ENCODE results near the gene CMTM5. TPM values are rescaled to one million over a fixed set of nuclear protein-coding genes. Genes with fewer than 3 reads are reported as not detected.
A peak's percentile ranks its signal among the peaks of the same experiment; 100 is the strongest.

CMTM5 gene
- total RNA-seq, 1 donor from 2014 or later, result not detected

- TF ChIP-seq POLR2A (IDR thresholded peaks at IDR 0.05) (no peak), POLR2AphosphoS5 (IDR thresholded peaks at IDR 0.05; ENCODE audit: insufficient read depth in 1 of 2, low read depth in 1 of 2) (no peak)
- TF ChIP-seq, protein P1, sequence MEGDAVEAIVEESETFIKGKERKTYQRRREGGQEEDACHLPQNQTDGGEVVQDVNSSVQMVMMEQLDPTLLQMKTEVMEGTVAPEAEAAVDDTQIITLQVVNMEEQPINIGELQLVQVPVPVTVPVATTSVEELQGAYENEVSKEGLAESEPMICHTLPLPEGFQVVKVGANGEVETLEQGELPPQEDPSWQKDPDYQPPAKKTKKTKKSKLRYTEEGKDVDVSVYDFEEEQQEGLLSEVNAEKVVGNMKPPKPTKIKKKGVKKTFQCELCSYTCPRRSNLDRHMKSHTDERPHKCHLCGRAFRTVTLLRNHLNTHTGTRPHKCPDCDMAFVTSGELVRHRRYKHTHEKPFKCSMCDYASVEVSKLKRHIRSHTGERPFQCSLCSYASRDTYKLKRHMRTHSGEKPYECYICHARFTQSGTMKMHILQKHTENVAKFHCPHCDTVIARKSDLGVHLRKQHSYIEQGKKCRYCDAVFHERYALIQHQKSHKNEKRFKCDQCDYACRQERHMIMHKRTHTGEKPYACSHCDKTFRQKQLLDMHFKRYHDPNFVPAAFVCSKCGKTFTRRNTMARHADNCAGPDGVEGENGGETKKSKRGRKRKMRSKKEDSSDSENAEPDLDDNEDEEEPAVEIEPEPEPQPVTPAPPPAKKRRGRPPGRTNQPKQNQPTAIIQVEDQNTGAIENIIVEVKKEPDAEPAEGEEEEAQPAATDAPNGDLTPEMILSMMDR (IDR thresholded peaks at IDR 0.05), result no peak
- peak in 1 of 2 donors; percentile 40 for DNase-seq (ENCODE audit: extremely low spot score in 2 of 2)
- Histone ChIP-seq H3K27me3 (no peaks in the 10 kb centered on the region), H3K27ac (no peak overlapping the region), H3K4me1 (no peaks in the 10 kb centered on the region), H3K36me3 (no peaks in the 10 kb centered on the region), H3K4me3 (no peak overlapping the region), H3K9me3 (no peaks in the 10 kb centered on the region)
- intact Hi-C loops (cut with DNase I), result no loop called here
These were observed 32.4 kb upstream of the CMTM5 start for GRCh38 chr14:23344481-23344880.

GRCh38 chr14:23345987-23346692 is 30.7 kb upstream of the CMTM5 start:
- Histone ChIP-seq H3K27ac (no peak overlapping the region), H3K27me3 (no peaks in the 10 kb centered on the region), H3K4me1 (no peaks in the 10 kb centered on the region), H3K36me3 (no peaks in the 10 kb centered on the region), H3K9me3 (no peaks in the 10 kb centered on the region), H3K4me3 (no peak overlapping the region)
- DNase-seq (ENCODE audit: extremely low spot score in 2 of 2), result no peak
- intact Hi-C loops (cut with DNase I), result no loop called here
- TF ChIP-seq, protein P1 (IDR thresholded peaks at IDR 0.05), result no peak
- TF ChIP-seq POLR2AphosphoS5 (IDR thresholded peaks at IDR 0.05; ENCODE audit: insufficient read depth in 1 of 2, low read depth in 1 of 2) (no peak), POLR2A (IDR thresholded peaks at IDR 0.05) (no peak)

- Histone ChIP-seq H3K27me3 (no peaks in the 10 kb centered on the region), H3K4me3 (no peak overlapping the region), H3K4me1 (peaks cover 5% of the 10 kb centered on the region), H3K27ac (no peak overlapping the region), H3K9me3 (no peaks in the 10 kb centered on the region), H3K36me3 (no peaks in the 10 kb centered on the region)
- intact Hi-C loops (cut with DNase I), result no loop called here
- peak in 1 of 2 donors; percentile 77 for DNase-seq (ENCODE audit: extremely low spot score in 2 of 2)
- TF ChIP-seq POLR2A (IDR thresholded peaks at IDR 0.05) (no peak), POLR2AphosphoS5 (IDR thresholded peaks at IDR 0.05; ENCODE audit: insufficient read depth in 1 of 2, low read depth in 1 of 2) (no peak)
- TF ChIP-seq, protein P1 (IDR thresholded peaks at IDR 0.05), result no peak
These were observed 30.0 kb upstream of the CMTM5 start for GRCh38 chr14:23346693-23347405.

- H3K36me3 ChIP-seq, result no peaks in the 10 kb centered on the region
- peaks cover 13% of the 10 kb centered on the region for H3K4me1 ChIP-seq
- no peaks in the 10 kb centered on the region for H3K27me3 ChIP-seq
- no peak for DNase-seq (ENCODE audit: extremely low spot score in 2 of 2)
- H3K4me3 ChIP-seq, result no peak overlapping the region
- no peaks in the 10 kb centered on the region for H3K9me3 ChIP-seq
- H3K27ac ChIP-seq, result no peak overlapping the region
- no peak for TF ChIP-seq POLR2AphosphoS5 (IDR thresholded peaks at IDR 0.05; ENCODE audit: insufficient read depth in 1 of 2, low read depth in 1 of 2)
- TF ChIP-seq, protein P1 (IDR thresholded peaks at IDR 0.05), result no peak
- TF ChIP-seq POLR2A (IDR thresholded peaks at IDR 0.05), result no peak
- intact Hi-C loops (cut with DNase I), result no loop called here
These were observed 29.2 kb upstream of the CMTM5 start for GRCh38 chr14:23347406-23348296.
